Thyroid gland (tissue), 4 donors: ENCODE measurements around the gene AP2S1. TPM values are rescaled to one million over a fixed set of nuclear protein-coding genes. Genes with fewer than 3 reads are reported as not detected.

ENCODE experiments used
- DNase-seq, 2 donors: peaks; one replicate each; pipeline ENCODE4 v3.0.0-alpha.2; 2019
- H3K27ac ChIP-seq, 3 donors: fragments of 200-600 bp; sonication (generic); 1 replicate in 2 of 3; 2 replicates in 1 of 3; pipeline ENCODE4 v1.5.1; 2016 to 2019; ENCODE audit warnings: mild to moderate bottlenecking in 1 of 3, moderate library complexity in 1 of 3
- H3K27me3 ChIP-seq: fragments of 200-600 bp; sonication (generic); one replicate; pipeline ENCODE4 v1.5.1; 2019
- H3K36me3 ChIP-seq, 2 donors: fragments of 200-600 bp; sonication (generic); one replicate each; pipeline ENCODE4 v1.5.1; 2016 to 2019
- H3K4me1 ChIP-seq, 2 donors: fragments of 200-600 bp; sonication (generic); one replicate each; pipeline ENCODE4 v1.5.1; 2017 to 2019
- H3K4me3 ChIP-seq, 3 donors: fragments of 200-600 bp; sonication (generic); replicated peaks in 1 of 3; 1 replicate in 2 of 3; 2 replicates in 1 of 3; pipeline ENCODE4 v1.5.1; 2016; ENCODE audit warnings: mild to moderate bottlenecking in 1 of 3
- H3K9me3 ChIP-seq: fragments of 200-600 bp; sonication (generic); one replicate; pipeline ENCODE4 v1.5.1; 2017
- POLR2A ChIP-seq, 2 donors: fragments of 450-650 bp; IDR thresholded peaks; one replicate each; pipeline ENCODE4 v1.6.1; 2017; ENCODE audit warnings: antibody characterized with exemption in 2 of 2, mild to moderate bottlenecking in 2 of 2, moderate library complexity in 1 of 2
- WGBS, 2 donors: methylation state at CpG; one replicate each; pipeline ENCODE4 v1.1.5; 2017; 5-methylcytosine and 5-hydroxymethylcytosine counted together
- intact Hi-C: fragments of 100-400 bp; cut with DNase I; formaldehyde crosslinking; loops from one replicate; pipeline ENCODE4 v1.15.1; 2023
- total RNA-seq, 4 donors: library from RNA; depleted of rRNA; stranded (reverse); fragments of >200 nt; gene quantifications; one replicate each; pipeline ENCODE4 v1.2.3, GENCODE V29; 2016
- TF ChIP-seq, protein P1 (sequence below), 6 experiments: fragments of 200-600 bp in 3 of 6; fragments of 450-650 bp in 3 of 6; sonication (generic) in 3 of 6; IDR thresholded peaks; one replicate each; pipeline ENCODE4 v1.5.1; 2016 to 2019; ENCODE audit warnings: antibody characterized with exemption in 6 of 6, mild to moderate bottlenecking in 2 of 6, inconsistent platforms in 1 of 6, moderate library complexity in 1 of 6

Gene AP2S1
- total RNA-seq, 4 donors from 2014 or later: 29.8 to 98.4 (median 64.1) TPM

DNA sequence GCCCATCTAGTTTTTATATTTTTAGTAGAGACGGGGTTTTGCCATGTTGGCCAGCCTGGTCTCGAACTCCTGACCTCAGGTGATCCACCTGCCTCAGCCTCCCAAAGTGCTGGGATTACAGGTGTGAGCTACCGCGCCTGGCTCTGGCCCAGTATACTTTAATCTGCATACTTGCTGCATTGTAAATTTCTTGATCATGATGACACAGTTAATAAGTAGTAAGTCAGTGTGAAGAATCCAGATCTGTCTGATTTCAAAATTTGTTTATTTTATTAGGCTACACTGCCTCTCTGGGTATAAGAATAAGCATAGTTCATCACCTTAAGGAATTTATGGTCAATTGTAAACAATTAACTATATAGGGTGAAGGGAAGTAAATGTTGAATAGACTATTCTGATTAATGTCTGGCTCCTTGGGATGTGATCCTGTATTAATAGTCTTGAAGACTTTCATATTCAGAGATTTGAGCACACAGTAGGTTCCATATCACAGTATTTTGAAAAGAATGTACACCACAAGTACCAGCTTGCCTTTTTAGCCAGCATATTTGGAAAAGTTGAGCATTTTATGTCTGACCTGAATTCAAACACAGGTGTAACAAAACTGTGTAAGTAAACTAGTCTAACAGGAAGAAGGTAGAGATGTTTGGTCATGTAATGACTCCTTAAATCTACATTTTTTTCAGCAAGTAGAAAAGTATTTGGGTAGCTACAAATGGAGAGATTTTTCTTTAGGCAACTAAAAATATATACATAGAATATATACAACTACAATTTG, 17.6 kb upstream of the AP2S1 start:
- no peaks in the 10 kb centered on the region for H3K9me3 ChIP-seq
- intact Hi-C loops: no loop called here
- H3K4me3 ChIP-seq: no peak overlapping the region
- H3K36me3 ChIP-seq: no peaks in the 10 kb centered on the region
- no peak for DNase-seq
- peaks cover 39 to 62% of the 10 kb centered on the region in 2 donors for H3K4me1 ChIP-seq
- no peak overlapping the region for H3K27ac ChIP-seq
- TF ChIP-seq POLR2A (IDR thresholded peaks at IDR 0.05): no peak
- TF ChIP-seq, protein P1, sequence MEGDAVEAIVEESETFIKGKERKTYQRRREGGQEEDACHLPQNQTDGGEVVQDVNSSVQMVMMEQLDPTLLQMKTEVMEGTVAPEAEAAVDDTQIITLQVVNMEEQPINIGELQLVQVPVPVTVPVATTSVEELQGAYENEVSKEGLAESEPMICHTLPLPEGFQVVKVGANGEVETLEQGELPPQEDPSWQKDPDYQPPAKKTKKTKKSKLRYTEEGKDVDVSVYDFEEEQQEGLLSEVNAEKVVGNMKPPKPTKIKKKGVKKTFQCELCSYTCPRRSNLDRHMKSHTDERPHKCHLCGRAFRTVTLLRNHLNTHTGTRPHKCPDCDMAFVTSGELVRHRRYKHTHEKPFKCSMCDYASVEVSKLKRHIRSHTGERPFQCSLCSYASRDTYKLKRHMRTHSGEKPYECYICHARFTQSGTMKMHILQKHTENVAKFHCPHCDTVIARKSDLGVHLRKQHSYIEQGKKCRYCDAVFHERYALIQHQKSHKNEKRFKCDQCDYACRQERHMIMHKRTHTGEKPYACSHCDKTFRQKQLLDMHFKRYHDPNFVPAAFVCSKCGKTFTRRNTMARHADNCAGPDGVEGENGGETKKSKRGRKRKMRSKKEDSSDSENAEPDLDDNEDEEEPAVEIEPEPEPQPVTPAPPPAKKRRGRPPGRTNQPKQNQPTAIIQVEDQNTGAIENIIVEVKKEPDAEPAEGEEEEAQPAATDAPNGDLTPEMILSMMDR (IDR thresholded peaks at IDR 0.05): no peak
- 95 to 96% methylated on average over 4 of the region's 4 CpGs for WGBS, 2 donors
- H3K27me3 ChIP-seq: no peaks in the 10 kb centered on the region

DNA sequence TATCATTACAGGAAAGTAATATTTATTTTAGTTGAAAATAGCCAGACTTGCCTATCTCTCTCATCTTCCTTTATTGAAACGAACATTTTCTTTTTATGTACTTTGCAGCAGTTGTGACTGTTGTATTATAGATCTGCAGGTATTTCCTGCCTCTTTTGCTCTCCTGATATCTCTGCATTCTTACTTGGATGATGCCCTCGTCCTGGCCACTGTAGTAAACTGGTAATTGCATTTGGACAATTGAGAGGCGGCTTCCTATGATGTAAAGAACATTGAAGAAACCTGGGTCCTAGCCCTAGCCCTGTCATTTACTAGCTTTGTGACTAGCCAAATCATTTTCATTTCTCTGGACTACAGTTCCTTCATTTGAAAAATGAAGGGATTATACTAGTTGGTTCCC, 16.5 kb upstream of the AP2S1 start:
- H3K4me1 ChIP-seq: peaks cover 49 to 71% of the 10 kb centered on the region in 2 donors
- no peaks in the 10 kb centered on the region for H3K27me3 ChIP-seq
- intact Hi-C loops: no loop called here
- DNase-seq: no peak
- no peaks in the 10 kb centered on the region for H3K36me3 ChIP-seq
- 60 to 61% methylated on average over 3 of the region's 3 CpGs for WGBS, 2 donors
- H3K9me3 ChIP-seq: no peaks in the 10 kb centered on the region
- peak overlapping the region in 1 of 3 donors; percentile 41 for H3K27ac ChIP-seq
- H3K4me3 ChIP-seq: no peak overlapping the region
- TF ChIP-seq, protein P1 (IDR thresholded peaks at IDR 0.05): no peak
- TF ChIP-seq POLR2A (IDR thresholded peaks at IDR 0.05): no peak

DNA sequence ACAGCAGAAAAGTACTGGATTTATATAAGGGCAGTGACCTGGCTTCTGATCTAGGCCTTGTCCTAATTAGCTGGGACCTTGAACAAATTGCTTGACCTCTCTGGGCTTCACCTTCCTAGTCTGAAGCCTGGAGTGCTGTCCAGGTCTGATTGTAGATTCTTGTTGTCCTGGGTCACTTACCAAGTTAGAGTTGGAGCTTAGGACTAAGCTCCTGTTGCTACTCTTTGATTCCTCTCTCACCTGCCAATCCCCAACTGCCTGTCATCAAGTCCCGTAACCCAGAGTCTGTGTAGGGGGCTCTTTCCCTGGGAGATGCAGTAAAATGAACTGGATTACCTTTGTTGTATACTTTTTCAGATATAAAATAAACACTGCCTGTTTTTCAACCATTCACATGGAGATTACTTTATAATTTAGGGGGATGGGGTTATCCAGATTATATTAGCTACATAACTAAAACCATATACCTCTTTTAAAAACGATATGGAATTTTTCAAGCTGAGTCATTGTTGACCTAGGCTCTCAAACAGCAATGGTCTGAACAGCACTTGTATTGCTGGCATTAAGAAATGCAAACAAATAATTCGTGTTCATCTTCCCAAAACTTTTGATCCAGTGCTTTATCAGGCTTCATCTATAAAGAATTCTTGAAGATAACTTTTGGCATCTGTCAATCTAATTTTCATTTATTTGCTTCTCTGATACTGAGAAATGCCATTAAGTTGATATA, 15.9 kb upstream of the AP2S1 start:
- TF ChIP-seq, protein P1 (IDR thresholded peaks at IDR 0.05): no peak
- no peak for TF ChIP-seq POLR2A (IDR thresholded peaks at IDR 0.05)
- DNase-seq: no peak
- no peaks in the 10 kb centered on the region for H3K27me3 ChIP-seq
- H3K36me3 ChIP-seq: no peaks in the 10 kb centered on the region
- peak overlapping the region; percentile 3 to 41 (median 31) for H3K27ac ChIP-seq
- H3K4me1 ChIP-seq: peaks cover 55 to 71% of the 10 kb centered on the region in 2 donors
- H3K4me3 ChIP-seq: no peak overlapping the region
- H3K9me3 ChIP-seq: no peaks in the 10 kb centered on the region
- WGBS, 2 donors: 38 to 42% methylated on average over 3 of the region's 3 CpGs
- intact Hi-C loops: no loop called here

DNA sequence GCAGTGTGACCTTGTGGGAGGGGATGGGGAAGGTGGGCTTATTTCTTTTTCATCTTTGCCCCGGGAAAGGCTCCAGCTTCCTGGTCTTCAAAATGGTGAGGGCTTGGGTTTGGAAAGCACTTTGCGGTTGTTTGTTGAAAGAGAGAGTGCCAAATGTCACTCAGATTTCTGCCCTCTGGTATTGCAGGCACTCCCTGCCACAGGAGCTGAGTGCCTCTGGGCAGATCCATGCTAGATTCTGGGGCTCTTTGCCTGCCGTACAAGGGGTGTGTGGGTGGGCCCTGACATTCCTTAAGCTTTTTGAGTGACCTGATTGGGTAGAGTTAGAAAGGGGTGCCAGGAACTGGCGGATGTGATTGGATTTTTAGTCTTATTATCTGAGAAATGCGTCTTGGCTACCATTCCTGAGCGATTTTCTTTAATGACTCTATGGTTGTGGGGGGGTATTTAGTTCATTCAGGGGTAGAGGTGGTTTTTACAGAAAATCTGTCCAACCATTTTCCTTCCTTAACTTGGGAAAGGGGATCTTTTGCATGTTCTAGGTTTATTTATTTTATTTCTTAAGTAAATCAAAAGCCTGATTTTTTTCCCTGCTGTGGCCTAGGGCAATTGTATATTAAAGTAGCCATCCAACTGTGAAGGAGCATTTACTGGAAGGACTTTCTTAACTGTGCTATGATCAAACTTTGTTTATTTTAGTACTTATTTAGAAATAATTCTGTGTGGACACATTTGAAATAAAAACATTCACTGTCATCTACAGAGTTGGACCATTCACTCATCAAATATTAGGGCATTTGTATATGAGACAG, 13.4 kb upstream of the AP2S1 start:
- peak in 1 of 2 donors; percentile 42 for TF ChIP-seq POLR2A (IDR thresholded peaks at IDR 0.05)
- TF ChIP-seq, protein P1 (IDR thresholded peaks at IDR 0.05): no peak
- 26 to 27% methylated on average over 6 of the region's 6 CpGs for WGBS, 2 donors
- DNase-seq: peak; percentile 82 to 89
- Histone ChIP-seq H3K27ac (peak overlapping the region; percentile 44 to 98 (median 94)), H3K36me3 (no peaks in the 10 kb centered on the region), H3K4me3 (no peak overlapping the region), H3K4me1 (peaks cover 56 to 76% of the 10 kb centered on the region in 2 donors), H3K9me3 (no peaks in the 10 kb centered on the region), H3K27me3 (no peaks in the 10 kb centered on the region)
- intact Hi-C loops: loop anchor here (5.0 kb wide), 1 partner anchor 248 kb away; the partner anchor contains the start of gene ZC3H4
